T-helper 1 cell treated with Interleukin-12 subunit alpha and Interleukin-12 subunit beta and Interleukin-4 antibody, amounts not matched to agents 30 μg/mL and 1 μg/mL, for 36 hours (primary cell): ENCODE measurements around the gene CBFA2T3.

Experiments
- H3K27ac Mint-ChIP-seq: one replicate; pipeline ENCODE4 v1.8.0; 2021; ENCODE audit warnings: mild to moderate bottlenecking, mixed read lengths
- H3K27me3 Mint-ChIP-seq: one replicate; pipeline ENCODE4 v1.8.0; 2021; ENCODE audit warnings: low read depth, mixed read lengths
- H3K36me3 Mint-ChIP-seq: one replicate; pipeline ENCODE4 v1.8.0; 2021; ENCODE audit warnings: low read depth, mixed read lengths
- H3K4me1 Mint-ChIP-seq: one replicate; pipeline ENCODE4 v1.8.0; 2021; ENCODE audit warnings: low read depth, mixed read lengths
- H3K4me3 Mint-ChIP-seq: one replicate; pipeline ENCODE4 v1.8.0; 2021; ENCODE audit warnings: mild to moderate bottlenecking, moderate library complexity, mixed read lengths
- H3K9me3 Mint-ChIP-seq: one replicate; pipeline ENCODE4 v1.8.0; 2021; ENCODE audit warnings: mixed read lengths

CBFA2T3 gene

GRCh38 chr16:88844419-88845036 is 132.5 kb downstream of the CBFA2T3 start:
- no peaks in the 10 kb centered on the region for H3K9me3 Mint-ChIP-seq
- H3K36me3 Mint-ChIP-seq = peaks cover 3% of the 10 kb centered on the region
- no peak overlapping the region for H3K27ac Mint-ChIP-seq
- H3K4me1 Mint-ChIP-seq = no peaks in the 10 kb centered on the region
- no peaks in the 10 kb centered on the region for H3K27me3 Mint-ChIP-seq
- no peak overlapping the region for H3K4me3 Mint-ChIP-seq

GRCh38 chr16:88843256-88843655 is 133.8 kb downstream of the CBFA2T3 start:
- no peak overlapping the region for H3K27ac Mint-ChIP-seq
- no peaks in the 10 kb centered on the region for H3K27me3 Mint-ChIP-seq
- peaks cover 3% of the 10 kb centered on the region for H3K36me3 Mint-ChIP-seq
- no peaks in the 10 kb centered on the region for H3K4me1 Mint-ChIP-seq
- no peak overlapping the region for H3K4me3 Mint-ChIP-seq
- no peaks in the 10 kb centered on the region for H3K9me3 Mint-ChIP-seq

GRCh38 chr16:88842806-88843205 is 134.2 kb downstream of the CBFA2T3 start:
- no peaks in the 10 kb centered on the region for H3K9me3 Mint-ChIP-seq
- H3K4me1 Mint-ChIP-seq = no peaks in the 10 kb centered on the region
- no peak overlapping the region for H3K27ac Mint-ChIP-seq
- H3K4me3 Mint-ChIP-seq = no peak overlapping the region
- no peaks in the 10 kb centered on the region for H3K27me3 Mint-ChIP-seq
- peaks cover 3% of the 10 kb centered on the region for H3K36me3 Mint-ChIP-seq

- H3K9me3 Mint-ChIP-seq = no peaks in the 10 kb centered on the region
- H3K4me3 Mint-ChIP-seq = no peak overlapping the region
- no peaks in the 10 kb centered on the region for H3K27me3 Mint-ChIP-seq
- H3K27ac Mint-ChIP-seq = no peak overlapping the region
- H3K4me1 Mint-ChIP-seq = no peaks in the 10 kb centered on the region
- H3K36me3 Mint-ChIP-seq = peaks cover 3% of the 10 kb centered on the region
These were observed 134.7 kb downstream of the CBFA2T3 start for GRCh38 chr16:88842308-88842756.

- no peaks in the 10 kb centered on the region for H3K9me3 Mint-ChIP-seq
- H3K36me3 Mint-ChIP-seq = peaks cover 3% of the 10 kb centered on the region
- no peaks in the 10 kb centered on the region for H3K27me3 Mint-ChIP-seq
- no peak overlapping the region for H3K4me3 Mint-ChIP-seq
- no peak overlapping the region for H3K27ac Mint-ChIP-seq
- no peaks in the 10 kb centered on the region for H3K4me1 Mint-ChIP-seq
These were observed 135.3 kb downstream of the CBFA2T3 start for GRCh38 chr16:88841521-88842307.

GRCh38 chr16:88840600-88841215 is 136.3 kb downstream of the CBFA2T3 start:
- Mint-ChIP-seq H3K4me3 (no peak overlapping the region), H3K27ac (no peak overlapping the region)

GRCh38 chr16:88839745-88840599 is 137.0 kb downstream of the CBFA2T3 start:
- Mint-ChIP-seq H3K36me3 (peaks cover 3% of the 10 kb centered on the region), H3K4me1 (no peaks in the 10 kb centered on the region), H3K27ac (no peak overlapping the region), H3K27me3 (no peaks in the 10 kb centered on the region), H3K9me3 (no peaks in the 10 kb centered on the region), H3K4me3 (no peak overlapping the region)

More at GRCh38 chr16:88840600-88841215, 136.3 kb downstream of the CBFA2T3 start:
- no peaks in the 10 kb centered on the region for H3K9me3 Mint-ChIP-seq
- no peaks in the 10 kb centered on the region for H3K27me3 Mint-ChIP-seq
- H3K36me3 Mint-ChIP-seq = peaks cover 3% of the 10 kb centered on the region
- H3K4me1 Mint-ChIP-seq = no peaks in the 10 kb centered on the region

- Mint-ChIP-seq H3K9me3 (no peaks in the 10 kb centered on the region), H3K4me3 (no peak overlapping the region), H3K27ac (no peak overlapping the region), H3K36me3 (peaks cover 3% of the 10 kb centered on the region), H3K4me1 (no peaks in the 10 kb centered on the region), H3K27me3 (no peaks in the 10 kb centered on the region)
These were observed 137.9 kb downstream of the CBFA2T3 start for GRCh38 chr16:88839026-88839529.

- no peak overlapping the region for H3K27ac Mint-ChIP-seq
- H3K36me3 Mint-ChIP-seq = peaks cover 3% of the 10 kb centered on the region
- H3K4me3 Mint-ChIP-seq = no peak overlapping the region
- H3K4me1 Mint-ChIP-seq = no peaks in the 10 kb centered on the region
- no peaks in the 10 kb centered on the region for H3K27me3 Mint-ChIP-seq
- no peaks in the 10 kb centered on the region for H3K9me3 Mint-ChIP-seq
These were observed 138.4 kb downstream of the CBFA2T3 start for GRCh38 chr16:88838566-88838965.

- H3K4me1 Mint-ChIP-seq = no peaks in the 10 kb centered on the region
- H3K4me3 Mint-ChIP-seq = no peak overlapping the region
- no peaks in the 10 kb centered on the region for H3K27me3 Mint-ChIP-seq
- no peaks in the 10 kb centered on the region for H3K9me3 Mint-ChIP-seq
- no peak overlapping the region for H3K27ac Mint-ChIP-seq
- peaks cover 3% of the 10 kb centered on the region for H3K36me3 Mint-ChIP-seq
These were observed 139.2 kb downstream of the CBFA2T3 start for GRCh38 chr16:88837806-88838205.

GRCh38 chr16:88836791-88837190 is 140.2 kb downstream of the CBFA2T3 start:
- no peak overlapping the region for H3K4me3 Mint-ChIP-seq
- peaks cover 3% of the 10 kb centered on the region for H3K36me3 Mint-ChIP-seq
- no peaks in the 10 kb centered on the region for H3K9me3 Mint-ChIP-seq
- no peak overlapping the region for H3K27ac Mint-ChIP-seq
- H3K27me3 Mint-ChIP-seq = no peaks in the 10 kb centered on the region
- no peaks in the 10 kb centered on the region for H3K4me1 Mint-ChIP-seq

GRCh38 chr16:88835818-88836217 is 141.2 kb downstream of the CBFA2T3 start:
- no peaks in the 10 kb centered on the region for H3K4me1 Mint-ChIP-seq
- H3K4me3 Mint-ChIP-seq = no peak overlapping the region
- peaks cover 3% of the 10 kb centered on the region for H3K36me3 Mint-ChIP-seq
- H3K27ac Mint-ChIP-seq = no peak overlapping the region
- H3K27me3 Mint-ChIP-seq = no peaks in the 10 kb centered on the region
- H3K9me3 Mint-ChIP-seq = no peaks in the 10 kb centered on the region

- Mint-ChIP-seq H3K36me3 (peaks cover 3% of the 10 kb centered on the region), H3K27ac (no peak overlapping the region)
These were observed 141.6 kb downstream of the CBFA2T3 start for GRCh38 chr16:88835383-88835782.

GRCh38 chr16:88834670-88835069 is 142.3 kb downstream of the CBFA2T3 start:
- Mint-ChIP-seq H3K36me3 (no peaks in the 10 kb centered on the region), H3K9me3 (no peaks in the 10 kb centered on the region), H3K4me3 (no peak overlapping the region), H3K4me1 (no peaks in the 10 kb centered on the region), H3K27me3 (no peaks in the 10 kb centered on the region), H3K27ac (no peak overlapping the region)

More at GRCh38 chr16:88835383-88835782, 141.6 kb downstream of the CBFA2T3 start:
- H3K4me1 Mint-ChIP-seq = no peaks in the 10 kb centered on the region
- H3K27me3 Mint-ChIP-seq = no peaks in the 10 kb centered on the region
- H3K4me3 Mint-ChIP-seq = no peak overlapping the region
- H3K9me3 Mint-ChIP-seq = no peaks in the 10 kb centered on the region
